K562 (cell line): ENCODE results near the gene SAV1.
"Not testable (repeated sequence)": the region's sequence is repeated elsewhere in the genome, so short reads cannot be mapped to it uniquely, and the experiment has no call there.

ENCODE experiments used
- ZNF354B ChIP-seq: fragments of 250-450 bp; sonication (Bioruptor Pico); IDR thresholded peaks from 2 replicates; pipeline ENCODE4 v1.4.0; 2020
- TF ChIP-seq, protein P1 (sequence below): IDR thresholded peaks from 2 replicates; pipeline ENCODE4 v1.6.1; 2014; ENCODE audit warnings: antibody characterized with exemption
- TF ChIP-seq, protein P2 (sequence below): sonication (generic); formaldehyde crosslinking; IDR thresholded peaks from 2 replicates; pipeline ENCODE4 v1.8.0; 2022; ENCODE audit warnings: mild to moderate bottlenecking, missing genetic modification reagents
- TF ChIP-seq, protein P3 (sequence below), 3 experiments: IDR thresholded peaks in 2 of 3; conservative IDR thresholded peaks in 1 of 3; 2 replicates each; pipeline ENCODE4 v1.5.1; 2011 to 2012; ENCODE audit warnings: low read length in 3 of 3, mild to moderate bottlenecking in 3 of 3, control low read depth in 2 of 3, improper control_type of control experiment in 1 of 3, inconsistent platforms in 1 of 3, low read depth in 1 of 3, mixed read lengths in 1 of 3, moderate library complexity in 1 of 3; ENCODE audit not compliant: insufficient read depth in 2 of 3
- TF ChIP-seq, protein P4 (sequence below): fragments of 250-450 bp; sonication (Bioruptor Pico); IDR thresholded peaks from 2 replicates; pipeline ENCODE4 v1.5.0; 2021

DNA sequence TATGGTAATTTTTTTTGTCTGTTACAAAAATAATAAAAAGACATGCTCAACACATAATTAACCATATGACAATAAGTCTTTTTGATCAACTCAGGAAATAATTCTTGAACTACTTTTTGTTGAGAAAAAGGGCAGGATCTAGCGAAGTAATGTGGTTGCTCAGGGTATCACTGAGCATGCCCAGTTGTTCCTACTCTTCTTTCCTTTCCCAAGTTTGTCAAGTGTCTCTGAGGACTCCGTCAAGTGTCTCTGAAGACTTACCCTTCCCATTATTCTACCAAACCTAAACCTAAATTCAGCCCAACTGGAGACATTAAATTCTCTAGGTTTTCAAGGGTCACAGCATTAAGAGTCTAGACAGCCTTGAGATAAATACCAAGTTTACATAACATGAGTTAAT is 3.5 kb downstream of the SAV1 start:
- TF ChIP-seq ZNF354B (CRISPR knock-in tag), result not testable (repeated sequence)
- TF ChIP-seq, protein P1, sequence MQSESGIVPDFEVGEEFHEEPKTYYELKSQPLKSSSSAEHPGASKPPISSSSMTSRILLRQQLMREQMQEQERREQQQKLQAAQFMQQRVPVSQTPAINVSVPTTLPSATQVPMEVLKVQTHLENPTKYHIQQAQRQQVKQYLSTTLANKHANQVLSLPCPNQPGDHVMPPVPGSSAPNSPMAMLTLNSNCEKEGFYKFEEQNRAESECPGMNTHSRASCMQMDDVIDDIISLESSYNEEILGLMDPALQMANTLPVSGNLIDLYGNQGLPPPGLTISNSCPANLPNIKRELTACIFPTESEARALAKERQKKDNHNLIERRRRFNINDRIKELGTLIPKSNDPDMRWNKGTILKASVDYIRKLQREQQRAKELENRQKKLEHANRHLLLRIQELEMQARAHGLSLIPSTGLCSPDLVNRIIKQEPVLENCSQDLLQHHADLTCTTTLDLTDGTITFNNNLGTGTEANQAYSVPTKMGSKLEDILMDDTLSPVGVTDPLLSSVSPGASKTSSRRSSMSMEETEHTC, result not testable (repeated sequence)
- TF ChIP-seq, protein P2, sequence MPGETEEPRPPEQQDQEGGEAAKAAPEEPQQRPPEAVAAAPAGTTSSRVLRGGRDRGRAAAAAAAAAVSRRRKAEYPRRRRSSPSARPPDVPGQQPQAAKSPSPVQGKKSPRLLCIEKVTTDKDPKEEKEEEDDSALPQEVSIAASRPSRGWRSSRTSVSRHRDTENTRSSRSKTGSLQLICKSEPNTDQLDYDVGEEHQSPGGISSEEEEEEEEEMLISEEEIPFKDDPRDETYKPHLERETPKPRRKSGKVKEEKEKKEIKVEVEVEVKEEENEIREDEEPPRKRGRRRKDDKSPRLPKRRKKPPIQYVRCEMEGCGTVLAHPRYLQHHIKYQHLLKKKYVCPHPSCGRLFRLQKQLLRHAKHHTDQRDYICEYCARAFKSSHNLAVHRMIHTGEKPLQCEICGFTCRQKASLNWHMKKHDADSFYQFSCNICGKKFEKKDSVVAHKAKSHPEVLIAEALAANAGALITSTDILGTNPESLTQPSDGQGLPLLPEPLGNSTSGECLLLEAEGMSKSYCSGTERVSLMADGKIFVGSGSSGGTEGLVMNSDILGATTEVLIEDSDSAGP, result not testable (repeated sequence)
- TF ChIP-seq, protein P3, sequence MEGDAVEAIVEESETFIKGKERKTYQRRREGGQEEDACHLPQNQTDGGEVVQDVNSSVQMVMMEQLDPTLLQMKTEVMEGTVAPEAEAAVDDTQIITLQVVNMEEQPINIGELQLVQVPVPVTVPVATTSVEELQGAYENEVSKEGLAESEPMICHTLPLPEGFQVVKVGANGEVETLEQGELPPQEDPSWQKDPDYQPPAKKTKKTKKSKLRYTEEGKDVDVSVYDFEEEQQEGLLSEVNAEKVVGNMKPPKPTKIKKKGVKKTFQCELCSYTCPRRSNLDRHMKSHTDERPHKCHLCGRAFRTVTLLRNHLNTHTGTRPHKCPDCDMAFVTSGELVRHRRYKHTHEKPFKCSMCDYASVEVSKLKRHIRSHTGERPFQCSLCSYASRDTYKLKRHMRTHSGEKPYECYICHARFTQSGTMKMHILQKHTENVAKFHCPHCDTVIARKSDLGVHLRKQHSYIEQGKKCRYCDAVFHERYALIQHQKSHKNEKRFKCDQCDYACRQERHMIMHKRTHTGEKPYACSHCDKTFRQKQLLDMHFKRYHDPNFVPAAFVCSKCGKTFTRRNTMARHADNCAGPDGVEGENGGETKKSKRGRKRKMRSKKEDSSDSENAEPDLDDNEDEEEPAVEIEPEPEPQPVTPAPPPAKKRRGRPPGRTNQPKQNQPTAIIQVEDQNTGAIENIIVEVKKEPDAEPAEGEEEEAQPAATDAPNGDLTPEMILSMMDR (IDR thresholded peaks at IDR 0.05 in 2 of 3, conservative IDR thresholded peaks at IDR 0.05 in 1 of 3; ENCODE audit: insufficient read depth in 2 of 3, low read depth in 1 of 3, low read length in 3 of 3), result not testable (repeated sequence)
- TF ChIP-seq, protein P4, sequence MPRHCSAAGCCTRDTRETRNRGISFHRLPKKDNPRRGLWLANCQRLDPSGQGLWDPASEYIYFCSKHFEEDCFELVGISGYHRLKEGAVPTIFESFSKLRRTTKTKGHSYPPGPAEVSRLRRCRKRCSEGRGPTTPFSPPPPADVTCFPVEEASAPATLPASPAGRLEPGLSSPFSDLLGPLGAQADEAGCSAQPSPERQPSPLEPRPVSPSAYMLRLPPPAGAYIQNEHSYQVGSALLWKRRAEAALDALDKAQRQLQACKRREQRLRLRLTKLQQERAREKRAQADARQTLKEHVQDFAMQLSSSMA (CRISPR knock-in tag), result not testable (repeated sequence)
